Neutrophil (primary cell): ENCODE results near the gene EFNA2.
A peak's percentile ranks its signal among the peaks of the same experiment; 100 is the strongest.

Experiments used
- H3K27ac ChIP-seq: fragments of 200-600 bp; sonication (generic); 2 replicates; pipeline ENCODE4 v1.5.1; 2016; ENCODE audit warnings: mild to moderate bottlenecking, moderate library complexity
- H3K27me3 ChIP-seq: fragments of 200-600 bp; sonication (generic); 2 replicates; pipeline ENCODE4 v1.6.0; 2016; ENCODE audit warnings: mild to moderate bottlenecking
- H3K36me3 ChIP-seq: fragments of 200-600 bp; sonication (generic); 2 replicates; pipeline ENCODE4 v1.5.1; 2017
- H3K4me1 ChIP-seq, 2 experiments: fragments of 200-600 bp in 1 of 2; sonication (generic) in 1 of 2; 1 replicate in 1 of 2; 2 replicates in 1 of 2; pipeline versions ENCODE4 v1.5.1 to v1.6.1; 2013 to 2016; ENCODE audit warnings: low read depth in 1 of 2, low read length in 1 of 2, mild to moderate bottlenecking in 1 of 2, moderate library complexity in 1 of 2; ENCODE audit not compliant: control insufficient read depth in 1 of 2, insufficient read depth in 1 of 2
- H3K4me3 ChIP-seq, 2 experiments: fragments of 200-600 bp in 1 of 2; sonication (generic) in 1 of 2; 1 replicate in 1 of 2; 2 replicates in 1 of 2; pipeline ENCODE4 v1.5.1; 2013 to 2016; ENCODE audit warnings: low read depth in 1 of 2, low read length in 1 of 2, mild to moderate bottlenecking in 1 of 2, moderate library complexity in 1 of 2
- H3K9me3 ChIP-seq: fragments of 200-600 bp; sonication (generic); 2 replicates; pipeline ENCODE4 v1.5.1; 2016
- CTCF ChIP-seq: fragments of 200-600 bp; sonication (generic); IDR thresholded peaks from 2 replicates; pipeline ENCODE4 v1.5.1; 2016; ENCODE audit warnings: antibody characterized with exemption

EFNA2 gene

DNA sequence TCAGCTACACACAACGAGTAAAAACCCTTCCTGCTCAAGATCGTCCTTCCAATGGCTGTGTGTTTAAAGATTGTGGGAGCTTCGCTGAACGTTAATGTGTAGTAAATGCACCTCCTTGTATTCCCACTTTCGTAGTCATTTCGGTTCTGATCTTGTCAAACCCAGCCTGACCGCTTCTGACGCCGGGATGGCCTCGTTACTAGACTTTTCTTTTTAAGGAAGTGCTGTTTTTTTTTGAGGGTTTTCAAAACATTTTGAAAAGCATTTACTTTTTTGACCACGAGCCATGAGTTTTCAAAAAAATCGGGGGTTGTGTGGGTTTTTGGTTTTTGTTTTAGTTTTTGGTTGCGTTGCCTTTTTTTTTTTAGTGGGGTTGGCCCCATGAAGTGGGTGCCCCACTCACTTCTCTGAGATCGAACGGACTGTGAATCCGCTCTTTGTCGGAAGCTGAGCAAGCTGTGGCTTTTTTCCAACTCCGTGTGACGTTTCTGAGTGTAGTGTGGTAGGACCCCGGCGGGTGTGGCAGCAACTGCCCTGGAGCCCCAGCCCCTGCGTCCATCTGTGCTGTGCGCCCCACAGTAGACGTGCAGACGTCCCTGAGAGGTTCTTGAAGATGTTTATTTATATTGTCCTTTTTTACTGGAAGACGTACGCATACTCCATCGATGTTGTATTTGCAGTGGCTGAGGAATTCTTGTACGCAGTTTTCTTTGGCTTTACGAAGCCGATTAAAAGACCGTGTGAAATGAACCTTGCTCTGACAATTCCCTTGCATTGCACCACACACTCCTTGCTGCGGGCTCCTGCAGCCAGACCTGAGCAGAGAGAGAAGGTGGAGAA, 13.0 kb upstream of the EFNA2 start:
- H3K27me3 ChIP-seq = peaks cover 2% of the 10 kb centered on the region
- H3K27ac ChIP-seq = peak overlapping the region; percentile 99
- H3K36me3 ChIP-seq = peaks cover 45% of the 10 kb centered on the region
- peaks cover 81 to 88% of the 10 kb centered on the region in 2 experiments for H3K4me1 ChIP-seq
- TF ChIP-seq CTCF = no peak
- H3K9me3 ChIP-seq = no peaks in the 10 kb centered on the region
- peak overlapping the region; percentile 76 to 80 for H3K4me3 ChIP-seq

DNA sequence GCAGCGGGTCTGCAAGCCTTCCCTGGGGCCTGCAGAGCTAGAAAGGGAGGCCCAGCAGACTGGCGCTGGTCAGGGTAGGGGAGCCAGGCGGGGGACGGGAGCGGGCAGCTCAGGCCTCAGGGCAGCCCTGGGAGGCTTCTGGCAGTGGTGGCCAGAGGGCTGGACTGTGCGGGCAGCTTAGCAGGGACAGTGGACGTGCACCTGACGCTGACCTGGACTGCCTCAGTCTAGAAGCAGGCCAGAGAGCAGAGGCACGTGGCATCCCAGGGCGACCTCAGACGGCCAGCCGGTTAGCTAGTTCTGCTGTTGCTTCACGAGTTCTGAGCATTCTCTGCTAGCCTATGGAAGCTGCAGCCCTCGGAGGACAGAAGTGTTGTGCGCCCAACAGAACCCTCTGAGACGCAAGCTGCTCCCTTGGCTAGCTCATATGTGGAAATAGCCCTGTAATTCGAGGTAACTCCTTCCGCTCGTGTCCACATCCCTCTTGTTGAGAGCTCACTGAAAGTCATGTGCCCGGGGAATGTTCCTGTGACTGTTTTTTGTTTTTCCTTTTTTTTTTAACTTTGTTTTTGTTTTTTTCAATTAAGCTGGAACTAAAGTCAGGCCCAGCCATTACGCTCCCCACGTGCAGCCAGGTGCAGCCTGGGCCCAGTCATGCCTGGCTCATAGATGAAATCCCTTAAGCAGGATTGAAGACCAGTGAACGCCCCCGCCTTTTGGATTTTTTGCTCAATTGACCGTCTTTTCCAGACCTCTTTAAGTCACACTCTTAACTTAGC, 12.2 kb upstream of the EFNA2 start:
- TF ChIP-seq CTCF = no peak
- peaks cover 45% of the 10 kb centered on the region for H3K36me3 ChIP-seq
- H3K4me3 ChIP-seq = peak overlapping the region; percentile 34 to 80
- peaks cover 73 to 80% of the 10 kb centered on the region in 2 experiments for H3K4me1 ChIP-seq
- H3K27me3 ChIP-seq = no peaks in the 10 kb centered on the region
- peak overlapping the region; percentile 99 for H3K27ac ChIP-seq
- H3K9me3 ChIP-seq = no peaks in the 10 kb centered on the region

DNA sequence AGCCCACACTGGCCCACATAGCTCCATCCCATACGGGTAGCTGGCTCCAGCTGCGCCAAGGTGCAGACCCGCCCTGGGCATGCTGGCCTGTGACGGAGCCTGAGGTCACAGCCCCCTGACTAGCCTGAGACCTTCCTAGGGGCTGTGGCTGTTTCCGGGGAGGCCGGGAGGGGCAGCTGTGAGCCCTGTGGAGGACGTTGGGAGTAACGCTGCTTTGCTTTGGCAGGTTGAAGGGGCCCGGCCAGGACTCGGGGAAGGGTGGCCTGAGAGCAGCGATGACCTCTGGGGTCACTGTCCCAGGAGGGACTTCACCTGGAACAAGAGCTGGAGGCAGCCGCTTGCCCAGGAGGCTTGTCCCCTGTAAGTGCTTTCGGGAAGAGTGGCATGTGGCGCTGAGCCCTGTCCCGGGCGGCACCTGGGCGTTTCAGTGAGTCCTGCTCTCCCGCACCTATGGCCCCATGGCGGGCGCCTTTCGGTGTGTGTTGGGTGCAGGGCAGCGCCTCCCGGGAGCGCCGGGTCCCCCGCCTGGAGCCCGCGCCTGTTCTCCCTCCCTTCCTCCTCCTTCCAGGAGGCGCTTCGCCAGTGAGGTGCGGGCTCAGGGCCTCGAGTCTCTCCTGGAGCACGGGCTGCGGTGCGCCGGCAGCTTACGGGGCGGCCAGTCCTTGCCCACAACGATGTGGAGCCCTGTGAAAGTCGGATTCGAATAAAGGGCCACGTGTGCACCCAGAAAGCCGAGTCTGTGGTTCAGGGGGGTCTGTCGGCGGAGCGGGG, 11.4 kb upstream of the EFNA2 start:
- Histone ChIP-seq H3K27me3 (no peaks in the 10 kb centered on the region), H3K4me3 (peak overlapping the region; percentile 34 to 80), H3K27ac (peak overlapping the region; percentile 99), H3K9me3 (no peaks in the 10 kb centered on the region), H3K36me3 (peaks cover 51% of the 10 kb centered on the region), H3K4me1 (peaks cover 69 to 74% of the 10 kb centered on the region in 2 experiments)
- TF ChIP-seq CTCF = no peak

GRCh38 chr19:1274852-1275259, 10.8 kb upstream of the EFNA2 start:
- Histone ChIP-seq H3K27ac (peak overlapping the region; percentile 99), H3K36me3 (peaks cover 51% of the 10 kb centered on the region), H3K4me1 (peaks cover 65 to 71% of the 10 kb centered on the region in 2 experiments), H3K27me3 (no peaks in the 10 kb centered on the region), H3K9me3 (no peaks in the 10 kb centered on the region), H3K4me3 (peak overlapping the region; percentile 80 to 82)
- no peak for TF ChIP-seq CTCF

DNA sequence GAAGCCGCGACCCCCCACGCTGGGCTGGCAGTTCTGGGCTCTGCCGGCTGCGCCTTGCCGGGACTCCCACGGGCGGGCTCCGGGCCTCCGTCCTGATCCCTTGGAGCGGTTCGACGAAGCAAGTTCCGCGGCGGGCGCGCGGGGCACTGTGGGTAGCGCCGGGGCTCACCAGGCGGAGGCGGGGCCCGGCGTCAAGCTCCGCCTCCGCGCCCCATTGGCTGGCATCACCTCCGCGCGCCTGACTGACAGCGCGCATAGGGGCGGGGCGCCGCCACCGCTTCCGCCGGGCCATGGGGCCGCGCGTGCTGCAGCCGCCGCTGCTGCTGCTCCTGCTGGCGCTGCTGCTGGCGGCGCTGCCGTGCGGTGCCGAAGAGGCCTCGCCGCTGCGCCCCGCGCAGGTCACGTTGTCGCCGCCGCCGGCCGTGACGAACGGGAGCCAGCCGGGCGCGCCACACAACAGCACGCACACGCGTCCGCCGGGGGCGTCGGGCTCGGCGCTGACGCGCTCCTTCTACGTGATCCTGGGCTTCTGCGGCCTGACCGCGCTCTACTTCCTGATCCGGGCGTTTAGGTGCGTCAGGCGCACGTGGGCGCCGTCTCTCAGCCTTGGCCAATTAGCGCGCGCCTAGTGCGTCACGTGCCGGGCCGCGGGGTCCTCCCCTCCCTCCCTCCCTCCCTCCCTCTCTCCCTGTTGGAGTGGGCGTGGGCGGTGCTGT, 10.3 kb upstream of the EFNA2 start, which contains the start of gene FAM174C:
Gene FAM174C, plus strand, starts transcription at position 271 of the 716 bp plus-strand sequence. Its CDS starts 20 bp downstream, at position 291.
- Histone ChIP-seq H3K9me3 (no peaks in the 10 kb centered on the region), H3K36me3 (peaks cover 51% of the 10 kb centered on the region), H3K27me3 (no peaks in the 10 kb centered on the region), H3K4me1 (peaks cover 60 to 65% of the 10 kb centered on the region in 2 experiments), H3K4me3 (peak within 1 kb of the TSS; percentile 80 to 82), H3K27ac (peak within 1 kb of the TSS; percentile 99)
- TF ChIP-seq CTCF = peak; percentile 44
